Body of pancreas (tissue), 4 donors: ENCODE measurements around the gene SLC13A4.

Experiments used
- POLR2A ChIP-seq, 3 donors: fragments of 450-650 bp; IDR thresholded peaks; one replicate each; pipeline ENCODE4 v1.6.1; 2016; ENCODE audit warnings: antibody characterized with exemption in 3 of 3, mild to moderate bottlenecking in 2 of 3
- TF ChIP-seq, protein P1 (sequence below), 7 experiments: fragments of 450-650 bp in 4 of 7; fragments of 200-600 bp in 3 of 7; sonication (generic) in 3 of 7; IDR thresholded peaks; one replicate each; pipeline ENCODE4 v1.5.1; 2016 to 2019; ENCODE audit warnings: antibody characterized with exemption in 7 of 7

DNA sequence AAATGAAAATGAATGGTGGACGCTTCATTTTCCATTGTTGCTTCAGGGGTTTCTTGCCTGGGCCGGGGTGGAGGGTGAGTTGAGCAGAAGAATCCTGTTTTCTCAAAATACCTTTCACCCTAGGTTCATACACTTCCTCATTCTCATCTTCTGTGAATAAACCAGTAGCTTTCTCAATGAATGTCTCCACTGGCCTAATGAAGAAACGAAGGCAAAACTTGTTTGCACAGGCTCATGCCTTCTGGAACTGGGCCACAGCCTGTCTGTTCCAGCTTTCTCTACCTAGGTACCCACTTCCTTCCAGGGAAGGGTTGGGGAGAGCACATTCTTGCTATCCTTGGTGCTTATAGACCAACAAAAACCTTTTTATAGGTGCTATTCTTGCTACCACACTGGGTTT is 44.4 kb downstream of the SLC13A4 start:
- TF ChIP-seq, protein P1, sequence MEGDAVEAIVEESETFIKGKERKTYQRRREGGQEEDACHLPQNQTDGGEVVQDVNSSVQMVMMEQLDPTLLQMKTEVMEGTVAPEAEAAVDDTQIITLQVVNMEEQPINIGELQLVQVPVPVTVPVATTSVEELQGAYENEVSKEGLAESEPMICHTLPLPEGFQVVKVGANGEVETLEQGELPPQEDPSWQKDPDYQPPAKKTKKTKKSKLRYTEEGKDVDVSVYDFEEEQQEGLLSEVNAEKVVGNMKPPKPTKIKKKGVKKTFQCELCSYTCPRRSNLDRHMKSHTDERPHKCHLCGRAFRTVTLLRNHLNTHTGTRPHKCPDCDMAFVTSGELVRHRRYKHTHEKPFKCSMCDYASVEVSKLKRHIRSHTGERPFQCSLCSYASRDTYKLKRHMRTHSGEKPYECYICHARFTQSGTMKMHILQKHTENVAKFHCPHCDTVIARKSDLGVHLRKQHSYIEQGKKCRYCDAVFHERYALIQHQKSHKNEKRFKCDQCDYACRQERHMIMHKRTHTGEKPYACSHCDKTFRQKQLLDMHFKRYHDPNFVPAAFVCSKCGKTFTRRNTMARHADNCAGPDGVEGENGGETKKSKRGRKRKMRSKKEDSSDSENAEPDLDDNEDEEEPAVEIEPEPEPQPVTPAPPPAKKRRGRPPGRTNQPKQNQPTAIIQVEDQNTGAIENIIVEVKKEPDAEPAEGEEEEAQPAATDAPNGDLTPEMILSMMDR (IDR thresholded peaks at IDR 0.05): no peak
- TF ChIP-seq POLR2A (IDR thresholded peaks at IDR 0.05): no peak
